Measurements from ENCODE around the gene ELP6.
"Not testable (repeated sequence)": the region's sequence is repeated elsewhere in the genome, so short reads cannot be mapped to it uniquely, and the experiment has no call there.

DNA sequence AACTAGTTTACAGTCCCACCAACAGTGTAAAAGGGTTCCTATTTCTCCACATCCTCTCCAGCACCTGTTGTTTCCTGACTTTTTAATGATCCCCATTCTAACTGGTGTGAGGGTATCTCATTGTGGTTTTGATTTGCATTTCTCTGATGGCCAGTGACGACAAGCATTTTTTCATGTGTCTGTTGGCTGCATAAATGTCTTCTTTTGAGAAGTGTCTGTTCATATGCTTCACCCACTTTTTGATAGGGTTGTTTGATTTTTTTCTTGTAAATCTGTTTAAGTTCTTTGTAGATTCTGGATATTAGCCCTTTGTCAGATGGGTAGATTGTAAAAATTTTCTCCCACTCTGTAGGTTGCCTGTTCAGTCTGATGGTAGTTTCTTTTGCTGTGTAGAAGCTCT is 45.2 kb downstream of the ELP6 start:
- TF ChIP-seq CTCF, POLR2A, EP300 (IDR thresholded peaks at IDR 0.05): not testable (repeated sequence)
